Tibial nerve (tissue), 3 donors: ENCODE data around the gene MED12L.

Experiments
- CTCF ChIP-seq, 5 experiments: fragments of 200-600 bp in 3 of 5; fragments of 450-650 bp in 2 of 5; sonication (generic) in 3 of 5; IDR thresholded peaks; one replicate each; pipeline ENCODE4 v1.5.1; 2016 to 2019; ENCODE audit warnings: antibody characterized with exemption in 5 of 5, mild to moderate bottlenecking in 3 of 5, moderate library complexity in 2 of 5
- POLR2A ChIP-seq, 2 donors: fragments of 450-650 bp; IDR thresholded peaks; one replicate each; pipeline ENCODE4 v1.6.1; 2017; ENCODE audit warnings: antibody characterized with exemption in 2 of 2, mild to moderate bottlenecking in 2 of 2, moderate library complexity in 2 of 2

GRCh38 chr3:151268267-151269235, 183.1 kb downstream of the MED12L start:
- TF ChIP-seq CTCF (IDR thresholded peaks at IDR 0.05), result no peak
- TF ChIP-seq POLR2A (IDR thresholded peaks at IDR 0.05), result no peak
